Right lobe of liver (tissue), 4 donors: ENCODE results near the gene DCAF5.

Experiments used
- CTCF ChIP-seq, 4 donors: fragments of 200-600 bp in 3 of 4; fragments of 450-650 bp in 1 of 4; IDR thresholded peaks; one replicate each; pipeline versions ENCODE4 v1.5.1 to v1.8.0; 2016 to 2022; ENCODE audit warnings: antibody characterized with exemption in 4 of 4, mild to moderate bottlenecking in 2 of 4
- POLR2A ChIP-seq: fragments of 450-650 bp; IDR thresholded peaks from one replicate; pipeline ENCODE4 v1.6.1; 2017; ENCODE audit warnings: antibody characterized with exemption, mild to moderate bottlenecking
- donor health status: DM: no; HTN: no; CAD: no.
- donor health status: DM: no; HTN: no; CAD: no.
- donor health status: DM: no; HTN: yes; CAD: no.

GRCh38 chr14:69087061-69087461, 65.9 kb downstream of the DCAF5 start:
- TF ChIP-seq POLR2A: no peak
- no peak for TF ChIP-seq CTCF (IDR thresholded peaks at IDR 0.05)
